Fibroblast of lung (primary cell): ENCODE data around the gene KCNJ4. TPM values are rescaled to one million over a fixed set of nuclear protein-coding genes. Genes with fewer than 3 reads are reported as not detected.

Experiments used
- DNase-seq, 2 donors: peaks; one replicate each; pipeline versions ENCODE4 v3.0.0 to v3.0.0-alpha.2; 2010; ENCODE audit warnings: low read depth in 2 of 2
- H2AFZ ChIP-seq: 2 replicates; pipeline ENCODE4 v1.5.1; 2012; ENCODE audit warnings: low read length, control low read depth, inconsistent platforms
- H3K27ac ChIP-seq: 2 replicates; pipeline ENCODE4 v1.5.1; 2011; ENCODE audit warnings: low read length, control low read depth; ENCODE audit not compliant: insufficient read depth
- H3K27me3 ChIP-seq: 2 replicates; pipeline ENCODE4 v1.5.1; 2011; ENCODE audit warnings: mild to moderate bottlenecking, low read length; ENCODE audit not compliant: control insufficient read depth, insufficient read depth
- H3K36me3 ChIP-seq: 2 replicates; pipeline ENCODE4 v1.5.1; 2011; ENCODE audit warnings: low read length; ENCODE audit not compliant: control insufficient read depth, insufficient read depth
- H3K4me1 ChIP-seq: 2 replicates; pipeline ENCODE4 v1.5.1; 2011; ENCODE audit warnings: low read length; ENCODE audit not compliant: control insufficient read depth, insufficient read depth; ENCODE audit errors: extremely low read depth
- H3K4me2 ChIP-seq: 2 replicates; pipeline ENCODE4 v1.5.1; 2011; ENCODE audit warnings: low read length, control low read depth; ENCODE audit not compliant: insufficient read depth; ENCODE audit errors: extremely low read depth
- H3K4me3 ChIP-seq, 4 experiments: fragments of 200-600 bp in 1 of 4; sonication (generic) in 1 of 4; replicated peaks in 1 of 4; 2 replicates each; pipeline ENCODE4 v1.5.1; 2011 to 2016; ENCODE audit warnings: low read length in 4 of 4, low read depth in 3 of 4, mild to moderate bottlenecking in 3 of 4, control low read depth in 2 of 4, inconsistent platforms in 1 of 4, mixed read lengths in 1 of 4; ENCODE audit not compliant: insufficient read depth in 1 of 4; ENCODE audit errors: control extremely low read depth in 1 of 4
- H3K79me2 ChIP-seq: 2 replicates; pipeline ENCODE4 v1.5.1; 2012; ENCODE audit warnings: mild to moderate bottlenecking, low read length, inconsistent platforms; ENCODE audit not compliant: control insufficient read depth, insufficient read depth
- H3K9ac ChIP-seq: 2 replicates; pipeline ENCODE4 v1.5.1; 2011; ENCODE audit warnings: mild to moderate bottlenecking, low read length, control low read depth; ENCODE audit not compliant: insufficient read depth
- H3K9me3 ChIP-seq: 2 replicates; pipeline ENCODE4 v1.5.1; 2012; ENCODE audit warnings: low read depth, low read length; ENCODE audit not compliant: control insufficient read depth, insufficient read depth
- H4K20me1 ChIP-seq: 2 replicates; pipeline ENCODE4 v1.5.1; 2011; ENCODE audit warnings: low read length; ENCODE audit not compliant: control insufficient read depth, insufficient read depth; ENCODE audit errors: extremely low read depth
- CTCF ChIP-seq, 2 donors: IDR thresholded peaks in 1 of 2; conservative IDR thresholded peaks in 1 of 2; 1 replicate in 1 of 2; 2 replicates in 1 of 2; pipeline ENCODE4 v1.5.1; 2011 to 2012; ENCODE audit warnings: low read length in 2 of 2, control low read depth in 1 of 2, inconsistent platforms in 1 of 2, low read depth in 1 of 2, mild to moderate bottlenecking in 1 of 2
- EZH2 ChIP-seq: IDR thresholded peaks from 2 replicates; pipeline ENCODE4 v1.5.1; 2012; ENCODE audit warnings: low read length, control low read depth, mild to moderate bottlenecking; ENCODE audit errors: missing control alignments
- polyA plus RNA-seq, 2 donors: library from polyadenylated mRNA; depleted of rRNA in 1 of 2; stranded (reverse) in 1 of 2; unstranded in 1 of 2; fragments of >200 nt; gene quantifications; 2 replicates each; pipeline ENCODE4 v1.2.1, GENCODE V29; 2011 to 2012; ENCODE audit warnings: missing spikeins in 1 of 2
- total RNA-seq: library from RNA; depleted of rRNA; stranded (reverse); fragments of >200 nt; gene quantifications from 2 replicates; pipeline ENCODE4 v1.2.1, GENCODE V29; 2014

Gene KCNJ4
- total and polyA plus RNA-seq, 2 donors (not counting 1 experiment from before 2014, with no cell fraction given), result not detected

DNA sequence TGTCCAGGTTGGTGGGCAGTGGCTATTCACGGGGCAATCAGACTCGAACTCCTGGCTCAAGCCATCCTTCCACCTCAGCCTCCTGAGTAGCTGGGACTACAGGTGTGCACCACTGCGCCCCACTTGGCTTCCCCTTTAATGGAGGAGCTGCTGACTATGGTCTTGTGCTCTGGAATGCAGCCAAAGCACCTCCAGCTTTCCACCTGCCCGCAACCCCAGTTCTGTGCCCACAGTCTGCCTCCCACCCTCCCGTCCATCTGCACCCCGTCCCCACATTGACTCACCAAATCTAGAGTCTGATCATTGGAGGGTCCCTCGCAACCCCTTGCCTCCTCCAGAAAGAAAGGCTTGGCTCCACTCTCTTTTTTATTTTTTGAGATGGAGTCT lies 41.0 kb downstream of the KCNJ4 start:
- Histone ChIP-seq H4K20me1 (no peaks in the 10 kb centered on the region), H3K9ac (no peak overlapping the region), H3K27ac (no peak overlapping the region), H3K79me2 (no peaks in the 10 kb centered on the region), H2AFZ (no peak overlapping the region), H3K4me1 (no peaks in the 10 kb centered on the region), H3K4me3 (no peak overlapping the region), H3K27me3 (no peaks in the 10 kb centered on the region), H3K36me3 (no peaks in the 10 kb centered on the region), H3K9me3 (no peaks in the 10 kb centered on the region), H3K4me2 (no peak overlapping the region)
- TF ChIP-seq EZH2, result no peak
- no peak for TF ChIP-seq CTCF (conservative IDR thresholded peaks at IDR 0.05 in 1 of 2, IDR thresholded peaks at IDR 0.05 in 1 of 2; ENCODE audit: low read depth in 1 of 2, low read length in 2 of 2)
- no peak for DNase-seq

GRCh38 chr22:38413085-38414008 lies 41.7 kb downstream of the KCNJ4 start:
- H3K9ac ChIP-seq, result no peak overlapping the region
- no peak overlapping the region for H3K27ac ChIP-seq
- peak overlapping the region; percentile 44 for H3K4me2 ChIP-seq
- no peaks in the 10 kb centered on the region for H3K9me3 ChIP-seq
- DNase-seq, result no peak
- H3K79me2 ChIP-seq, result no peaks in the 10 kb centered on the region
- H4K20me1 ChIP-seq, result no peaks in the 10 kb centered on the region
- no peak for TF ChIP-seq CTCF (conservative IDR thresholded peaks at IDR 0.05 in 1 of 2, IDR thresholded peaks at IDR 0.05 in 1 of 2; ENCODE audit: low read depth in 1 of 2, low read length in 2 of 2)
- no peak for TF ChIP-seq EZH2
- no peak overlapping the region for H2AFZ ChIP-seq
- no peaks in the 10 kb centered on the region for H3K36me3 ChIP-seq
- peak overlapping the region in 1 of 4 experiments; percentile 30 for H3K4me3 ChIP-seq
- no peaks in the 10 kb centered on the region for H3K4me1 ChIP-seq
- no peaks in the 10 kb centered on the region for H3K27me3 ChIP-seq

GRCh38 chr22:38412435-38413084 lies 42.4 kb downstream of the KCNJ4 start:
- Histone ChIP-seq H3K27me3 (no peaks in the 10 kb centered on the region), H3K4me2 (peak overlapping the region; percentile 51)

More at GRCh38 chr22:38412435-38413084, 42.4 kb downstream of the KCNJ4 start:
- H3K4me1 ChIP-seq, result no peaks in the 10 kb centered on the region
- no peaks in the 10 kb centered on the region for H3K36me3 ChIP-seq
- H3K4me3 ChIP-seq, result peak overlapping the region in 1 of 4 experiments; percentile 30
- TF ChIP-seq EZH2 (no peak), CTCF (conservative IDR thresholded peaks at IDR 0.05 in 1 of 2, IDR thresholded peaks at IDR 0.05 in 1 of 2; ENCODE audit: low read depth in 1 of 2, low read length in 2 of 2) (peak; percentile 36 to 74)
- no peaks in the 10 kb centered on the region for H4K20me1 ChIP-seq
- H3K9ac ChIP-seq, result no peak overlapping the region
- no peak overlapping the region for H3K27ac ChIP-seq
- H3K79me2 ChIP-seq, result no peaks in the 10 kb centered on the region
- no peak overlapping the region for H2AFZ ChIP-seq
- no peaks in the 10 kb centered on the region for H3K9me3 ChIP-seq
- no peak for DNase-seq
